HCT116 (cell line): ENCODE data around the gene PSME3IP1. TPM values are rescaled to one million over a fixed set of nuclear protein-coding genes. Genes with fewer than 3 reads are reported as not detected.

ENCODE experiments used
- ATAC-seq: fragments of 200-7000 bp; cut with Tn5 transposase; 2 replicates; pipeline ENCODE4 v1.9.1; 2020; ENCODE audit warnings: mild to moderate bottlenecking, moderate library complexity
- BruUV-seq: library from RNA; stranded (reverse); fragments of 400-500 nt; replicated peaks from 2 replicates; lab custom pipeline; 2021; lab: Mats Ljungman, UMichigan
- CTCF ChIA-PET: fragments of 300-600 bp; sonication (Branson Sonifier 250); formaldehyde crosslinking; loops from one replicate; lab custom pipeline; 2021; ENCODE audit warnings: antibody characterized with exemption; lab: Charles Lee
- POLR2A ChIA-PET: fragments of 300-600, 350-600 bp; sonication (Branson Sonifier 250); formaldehyde crosslinking; loops from one replicate; lab custom pipeline; 2021; ENCODE audit warnings: antibody characterized with exemption; lab: Charles Lee
- RAD21 ChIA-PET, 2 experiments: fragments of 300-600 bp; sonication (Branson Sonifier 250); formaldehyde crosslinking; loops; one replicate each; lab custom pipeline; 2023; ENCODE audit warnings: low total read pairs in 2 of 2; ENCODE audit not compliant: uncharacterized antibody in 2 of 2, unreplicated experiment in 2 of 2, low non-redundant PET in 1 of 2; lab: Charles Lee
- DNase-seq: peaks from one replicate; pipeline ENCODE4 v3.0.0-alpha.2; 2010; ENCODE audit warnings: low read depth, low spot score
- H2AFZ ChIP-seq: fragments of 200-600 bp; shearing (Covaris generic), sonication (generic); 2 replicates; pipeline ENCODE4 v1.6.1; 2017; ENCODE audit warnings: low read depth, mixed run types, mixed read lengths, antibody characterized with exemption, low read length; ENCODE audit not compliant: poor library complexity, severe bottlenecking
- H3K27ac ChIP-seq: 2 replicates; pipeline ENCODE4 v1.5.1; 2012; ENCODE audit warnings: low read depth, low read length
- H3K27me3 ChIP-seq: fragments of 200-600 bp; sonication (generic); 2 replicates; pipeline ENCODE4 v1.6.1; 2016; ENCODE audit warnings: mixed run types, low read length, mixed read lengths; ENCODE audit not compliant: insufficient read depth
- H3K36me3 ChIP-seq, 2 experiments: fragments of 200-500 bp in 1 of 2; fragments of 200-600 bp in 1 of 2; sonication (Bioruptor generic) in 1 of 2; sonication (generic) in 1 of 2; 2 replicates each; pipeline versions ENCODE4 v1.5.1 to v1.6.1; 2014 to 2016; ENCODE audit warnings: low read length in 2 of 2, inconsistent platforms in 1 of 2, mixed read lengths in 1 of 2, mixed run types in 1 of 2; ENCODE audit not compliant: insufficient read depth in 2 of 2, control insufficient read depth in 1 of 2
- H3K4me1 ChIP-seq, 2 experiments: fragments of 200-600 bp in 1 of 2; sonication (generic) in 1 of 2; 2 replicates each; pipeline versions ENCODE4 v1.5.1 to v1.6.1; 2012 to 2017; ENCODE audit warnings: low read length in 2 of 2, inconsistent platforms in 1 of 2, mild to moderate bottlenecking in 1 of 2, mixed read lengths in 1 of 2, mixed run types in 1 of 2, moderate library complexity in 1 of 2; ENCODE audit not compliant: insufficient read depth in 2 of 2, control insufficient read depth in 1 of 2
- H3K4me2 ChIP-seq: fragments of 200-600 bp; sonication (generic); 2 replicates; pipeline ENCODE4 v1.6.1; 2017; ENCODE audit warnings: mixed run types, low read length, mixed read lengths
- H3K4me3 ChIP-seq, 2 experiments: fragments of 200-600 bp in 1 of 2; sonication (generic) in 1 of 2; replicated peaks in 1 of 2; 2 replicates each; pipeline ENCODE4 v1.5.1; 2011 to 2016; ENCODE audit warnings: low read length in 2 of 2, control low read depth in 1 of 2, low read depth in 1 of 2, mild to moderate bottlenecking in 1 of 2, mixed read lengths in 1 of 2, mixed run types in 1 of 2
- H3K79me2 ChIP-seq: fragments of 200-600 bp; sonication (generic); 2 replicates; pipeline ENCODE4 v1.6.1; 2017; ENCODE audit warnings: mild to moderate bottlenecking, mixed run types, low read length, moderate library complexity, mixed read lengths; ENCODE audit not compliant: insufficient read depth
- H3K9ac ChIP-seq: fragments of 200-600 bp; sonication (generic); 2 replicates; pipeline ENCODE4 v1.6.1; 2016; ENCODE audit warnings: low read length, mixed read lengths
- H3K9me2 ChIP-seq: fragments of 200-600 bp; sonication (generic), shearing (Covaris generic); 2 replicates; pipeline ENCODE4 v1.6.1; 2017; ENCODE audit warnings: mixed run types, mild to moderate bottlenecking, moderate library complexity; ENCODE audit not compliant: insufficient read depth
- H3K9me3 ChIP-seq, 2 experiments: fragments of 200-500 bp in 1 of 2; fragments of 200-600 bp in 1 of 2; sonication (Bioruptor generic) in 1 of 2; sonication (generic) in 1 of 2; 2 replicates each; pipeline ENCODE4 v1.6.1; 2014 to 2017; ENCODE audit warnings: low read length in 2 of 2, mixed read lengths in 2 of 2, inconsistent platforms in 1 of 2, low read depth in 1 of 2, mild to moderate bottlenecking in 1 of 2, mixed run types in 1 of 2, moderate library complexity in 1 of 2; ENCODE audit not compliant: control insufficient read depth in 1 of 2, insufficient read depth in 1 of 2
- H4K20me1 ChIP-seq: fragments of 200-600 bp; sonication (generic), shearing (Covaris generic); 2 replicates; pipeline ENCODE4 v1.6.1; 2017; ENCODE audit warnings: mixed run types, mild to moderate bottlenecking, moderate library complexity; ENCODE audit not compliant: insufficient read depth
- REST ChIP-seq: IDR thresholded peaks from 2 replicates; pipeline ENCODE4 v1.6.1; 2012; ENCODE audit warnings: low read depth
- SIN3A ChIP-seq: IDR thresholded peaks from 2 replicates; pipeline ENCODE4 v1.6.1; 2012; ENCODE audit warnings: low read depth
- SP1 ChIP-seq: IDR thresholded peaks from 2 replicates; pipeline ENCODE4 v1.6.1; 2012; ENCODE audit warnings: low read depth
- intact Hi-C: fragments of 100-400 bp; cut with micrococcal nuclease; formaldehyde crosslinking; loops from 2 replicates; pipeline ENCODE4 v1.10.0; 2022
- total RNA-seq: library from RNA; stranded (reverse); gene quantifications from one replicate; pipeline ENCODE4 v1.2.1, GENCODE V29; 2021; ENCODE audit not compliant: unreplicated experiment

PSME3IP1 gene
- total RNA-seq, 1 experiment from 2014 or later, result 88.5 TPM

GRCh38 chr16:57115514-57116182 lies 70.2 kb downstream of the PSME3IP1 start:
- POLR2A ChIA-PET, result no interaction called here
- CTCF ChIA-PET, result no interaction called here
- DNase-seq (no peak), ATAC-seq (no peak)
- H4K20me1 ChIP-seq, result no peaks in the 10 kb centered on the region
- peaks cover 2 to 11% of the 10 kb centered on the region in 2 experiments; a peak in 2 of 4 replicates for H3K4me1 ChIP-seq
- intact Hi-C loops, result no loop called here
- H3K79me2 ChIP-seq, result no peaks in the 10 kb centered on the region
- H3K4me2 ChIP-seq, result no peak overlapping the region
- TF ChIP-seq REST (no peak), SIN3A (no peak)
- H3K4me3 ChIP-seq, result no peak overlapping the region
- no peak overlapping the region for H3K9ac ChIP-seq
- H3K27me3 ChIP-seq, result no peaks in the 10 kb centered on the region
- no peaks in the 10 kb centered on the region for H3K9me2 ChIP-seq
- no TSS peak for BruUV-seq
- H2AFZ ChIP-seq, result no peak overlapping the region
- H3K27ac ChIP-seq, result no peak overlapping the region
- H3K9me3 ChIP-seq, result no peaks in the 10 kb centered on the region
- 0 out of 4 replicates have a peak, but pooled peaks cover 0 to 3% of the 10 kb centered on the region in 2 experiments for H3K36me3 ChIP-seq
- RAD21 ChIA-PET, result no interaction called here

DNA sequence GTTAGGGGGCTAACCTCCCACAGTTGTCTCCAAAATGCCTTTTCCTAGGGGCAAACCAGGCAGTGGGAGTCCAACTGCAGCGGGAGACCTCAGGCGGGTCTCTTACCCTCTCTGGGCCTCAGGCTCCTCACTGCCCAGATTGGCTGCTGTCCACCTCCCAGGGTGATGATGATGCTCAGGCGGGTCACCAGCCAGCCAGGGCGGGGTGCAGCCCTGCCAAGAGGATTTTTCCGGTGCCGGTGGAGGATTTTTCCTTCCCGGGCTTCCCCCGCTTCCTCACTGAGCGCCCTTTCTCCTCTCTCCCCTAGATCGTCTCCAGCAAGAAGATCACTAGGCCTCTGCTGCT lies 70.7 kb downstream of the PSME3IP1 start:
- H3K9me3 ChIP-seq, result no peaks in the 10 kb centered on the region
- no peaks in the 10 kb centered on the region for H3K9me2 ChIP-seq
- no peak overlapping the region for H3K27ac ChIP-seq
- H3K36me3 ChIP-seq, result 0 out of 4 replicates have a peak, but pooled peaks cover 0 to 3% of the 10 kb centered on the region in 2 experiments
- intact Hi-C loops, result no loop called here
- ChIA-PET RAD21 (no interaction called here), POLR2A (no interaction called here), CTCF (no interaction called here)
- no peaks in the 10 kb centered on the region for H3K79me2 ChIP-seq
- peaks cover 2 to 11% of the 10 kb centered on the region in 2 experiments; a peak in 2 of 4 replicates for H3K4me1 ChIP-seq
- no peaks in the 10 kb centered on the region for H3K27me3 ChIP-seq
- H4K20me1 ChIP-seq, result no peaks in the 10 kb centered on the region
- H3K4me3 ChIP-seq, result no peak overlapping the region
- BruUV-seq, result no TSS peak
- TF ChIP-seq SP1, result no peak
- no peak overlapping the region for H2AFZ ChIP-seq
- H3K4me2 ChIP-seq, result no peak overlapping the region
- H3K9ac ChIP-seq, result no peak overlapping the region
- DNase-seq (no peak), ATAC-seq (no peak)
